ENCODE results near the gene BCAS3. TPM values are rescaled to one million over a fixed set of nuclear protein-coding genes. Genes with fewer than 3 reads are reported as not detected.
"Not testable (repeated sequence)": the region's sequence is repeated elsewhere in the genome, so short reads cannot be mapped to it uniquely, and the experiment has no call there.

Gene BCAS3
- total RNA-seq, 1 donor from 2014 or later, result 30.5 TPM

GRCh38 chr17:60923000-60923399 is 245.3 kb downstream of the BCAS3 start:
- TF ChIP-seq CTCF (conservative IDR thresholded peaks at IDR 0.05), result no peak
- no peak for DNase-seq (ENCODE audit: low read depth, low spot score)
- H3K4me1 Mint-ChIP-seq, result no peaks in the 10 kb centered on the region
- no peak overlapping the region for H3K27ac Mint-ChIP-seq (ENCODE audit: unreplicated experiment)
- peaks cover 11% of the 10 kb centered on the region for H3K36me3 Mint-ChIP-seq (ENCODE audit: low read depth)
- H3K4me3 Mint-ChIP-seq, result no peak overlapping the region
- H3K9me3 Mint-ChIP-seq, result no peaks in the 10 kb centered on the region
- no peaks in the 10 kb centered on the region for H3K27me3 Mint-ChIP-seq (ENCODE audit: low read depth)

DNA sequence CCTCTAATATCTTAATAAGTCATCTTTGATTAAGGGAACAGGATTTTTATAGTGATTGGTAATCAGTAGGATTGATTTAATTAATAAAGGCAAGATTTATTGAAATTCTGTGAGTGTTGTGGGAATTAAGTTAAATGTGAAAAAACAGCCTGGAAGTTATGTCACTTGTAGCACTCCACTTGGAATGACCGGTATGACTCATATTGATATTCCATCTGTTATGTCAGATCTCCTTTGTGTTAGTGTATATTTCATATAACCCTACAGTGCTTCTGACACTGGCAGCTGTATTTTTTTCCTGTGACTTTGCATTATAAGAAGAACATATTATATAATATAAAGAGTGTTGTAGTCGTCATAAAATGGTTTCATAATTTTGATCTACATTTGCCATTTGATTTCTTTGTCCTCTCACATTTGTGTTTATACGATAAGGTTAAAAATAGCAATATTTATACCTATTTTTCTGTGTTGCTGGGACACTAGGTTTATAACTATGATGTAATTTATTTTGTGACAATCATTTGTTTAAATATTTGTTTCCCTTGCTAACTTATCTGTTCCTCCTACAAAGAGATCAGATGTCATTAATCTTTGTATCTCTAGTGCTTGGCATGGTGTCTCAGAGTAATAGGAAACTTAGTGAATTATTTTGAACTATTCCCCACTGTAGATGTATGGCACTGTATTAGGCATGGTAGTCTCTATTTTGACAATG is 249.0 kb downstream of the BCAS3 start:
- no peak for DNase-seq (ENCODE audit: low read depth, low spot score)
- H3K4me3 Mint-ChIP-seq, result no peak overlapping the region
- H3K27me3 Mint-ChIP-seq (ENCODE audit: low read depth), result no peaks in the 10 kb centered on the region
- no peak overlapping the region for H3K27ac Mint-ChIP-seq (ENCODE audit: unreplicated experiment)
- H3K9me3 Mint-ChIP-seq, result no peaks in the 10 kb centered on the region
- H3K4me1 Mint-ChIP-seq, result no peaks in the 10 kb centered on the region
- no peak for TF ChIP-seq CTCF (conservative IDR thresholded peaks at IDR 0.05)
- no peaks in the 10 kb centered on the region for H3K36me3 Mint-ChIP-seq (ENCODE audit: low read depth)

DNA sequence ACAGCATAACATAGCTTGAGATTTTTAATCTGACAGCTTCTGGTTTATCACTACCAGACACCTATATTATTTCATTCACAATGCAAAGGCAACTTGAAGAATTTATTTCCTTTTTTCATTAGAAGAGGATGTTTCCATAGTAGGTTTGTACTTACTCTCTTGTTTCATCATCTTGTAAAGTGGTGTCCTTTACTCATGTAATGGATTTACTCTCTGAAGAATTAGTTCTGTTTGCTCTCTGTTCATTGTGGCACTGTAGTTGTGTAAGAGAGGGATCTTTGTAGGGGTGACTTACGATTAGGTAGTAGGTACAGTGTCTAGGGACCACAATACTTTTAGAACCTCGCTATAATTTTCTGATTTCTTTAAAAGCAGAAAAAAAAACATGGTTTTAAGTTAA is 256.1 kb downstream of the BCAS3 start:
- no peak overlapping the region for H3K4me3 Mint-ChIP-seq
- no peaks in the 10 kb centered on the region for H3K4me1 Mint-ChIP-seq
- no peaks in the 10 kb centered on the region for H3K9me3 Mint-ChIP-seq
- H3K27me3 Mint-ChIP-seq (ENCODE audit: low read depth), result no peaks in the 10 kb centered on the region
- H3K27ac Mint-ChIP-seq (ENCODE audit: unreplicated experiment), result no peak overlapping the region
- no peak for DNase-seq (ENCODE audit: low read depth, low spot score)
- TF ChIP-seq CTCF (conservative IDR thresholded peaks at IDR 0.05), result no peak
- H3K36me3 Mint-ChIP-seq (ENCODE audit: low read depth), result no peaks in the 10 kb centered on the region

GRCh38 chr17:60934723-60935122 is 257.1 kb downstream of the BCAS3 start:
- Mint-ChIP-seq H3K4me3 (no peak overlapping the region), H3K9me3 (no peaks in the 10 kb centered on the region), H3K36me3 (ENCODE audit: low read depth) (no peaks in the 10 kb centered on the region), H3K27ac (ENCODE audit: unreplicated experiment) (no peak overlapping the region), H3K27me3 (ENCODE audit: low read depth) (no peaks in the 10 kb centered on the region), H3K4me1 (no peaks in the 10 kb centered on the region)
- TF ChIP-seq CTCF (conservative IDR thresholded peaks at IDR 0.05), result no peak
- DNase-seq (ENCODE audit: low read depth, low spot score), result no peak

- H3K27ac Mint-ChIP-seq (ENCODE audit: unreplicated experiment); H3K9me3 Mint-ChIP-seq; H3K4me3 Mint-ChIP-seq; H3K36me3 Mint-ChIP-seq (ENCODE audit: low read depth); H3K4me1 Mint-ChIP-seq; DNase-seq (ENCODE audit: low read depth, low spot score); H3K27me3 Mint-ChIP-seq (ENCODE audit: low read depth): not testable (repeated sequence)
Observed at GRCh38 chr17:60935991-60936390, 258.3 kb downstream of the BCAS3 start.

- H3K4me3 Mint-ChIP-seq, result no peak overlapping the region
- no peak for TF ChIP-seq CTCF (conservative IDR thresholded peaks at IDR 0.05)
- no peaks in the 10 kb centered on the region for H3K27me3 Mint-ChIP-seq (ENCODE audit: low read depth)
- no peaks in the 10 kb centered on the region for H3K4me1 Mint-ChIP-seq
- no peaks in the 10 kb centered on the region for H3K9me3 Mint-ChIP-seq
- no peak overlapping the region for H3K27ac Mint-ChIP-seq (ENCODE audit: unreplicated experiment)
- no peak for DNase-seq (ENCODE audit: low read depth, low spot score)
- H3K36me3 Mint-ChIP-seq (ENCODE audit: low read depth), result no peaks in the 10 kb centered on the region
Observed at GRCh38 chr17:60939318-60939717, 261.7 kb downstream of the BCAS3 start.
